ENCODE results near the gene IQGAP1.

GRCh38 chr15:90497376-90497775 is 109.3 kb downstream of the IQGAP1 start:
- TF ChIP-seq, protein P1, sequence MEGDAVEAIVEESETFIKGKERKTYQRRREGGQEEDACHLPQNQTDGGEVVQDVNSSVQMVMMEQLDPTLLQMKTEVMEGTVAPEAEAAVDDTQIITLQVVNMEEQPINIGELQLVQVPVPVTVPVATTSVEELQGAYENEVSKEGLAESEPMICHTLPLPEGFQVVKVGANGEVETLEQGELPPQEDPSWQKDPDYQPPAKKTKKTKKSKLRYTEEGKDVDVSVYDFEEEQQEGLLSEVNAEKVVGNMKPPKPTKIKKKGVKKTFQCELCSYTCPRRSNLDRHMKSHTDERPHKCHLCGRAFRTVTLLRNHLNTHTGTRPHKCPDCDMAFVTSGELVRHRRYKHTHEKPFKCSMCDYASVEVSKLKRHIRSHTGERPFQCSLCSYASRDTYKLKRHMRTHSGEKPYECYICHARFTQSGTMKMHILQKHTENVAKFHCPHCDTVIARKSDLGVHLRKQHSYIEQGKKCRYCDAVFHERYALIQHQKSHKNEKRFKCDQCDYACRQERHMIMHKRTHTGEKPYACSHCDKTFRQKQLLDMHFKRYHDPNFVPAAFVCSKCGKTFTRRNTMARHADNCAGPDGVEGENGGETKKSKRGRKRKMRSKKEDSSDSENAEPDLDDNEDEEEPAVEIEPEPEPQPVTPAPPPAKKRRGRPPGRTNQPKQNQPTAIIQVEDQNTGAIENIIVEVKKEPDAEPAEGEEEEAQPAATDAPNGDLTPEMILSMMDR (IDR thresholded peaks at IDR 0.05; ENCODE audit: poor library complexity): no peak
- no peak for TF ChIP-seq EZH2 (IDR thresholded peaks at IDR 0.05; ENCODE audit: borderline replicate concordance)
- no peak for TF ChIP-seq EZH2phosphoT487 (IDR thresholded peaks at IDR 0.05; ENCODE audit: low read depth, severe bottlenecking, unreplicated experiment)

All from hepatocyte (in vitro differentiated cells).